ENCODE results near the gene COL20A1.

COL20A1 gene

DNA sequence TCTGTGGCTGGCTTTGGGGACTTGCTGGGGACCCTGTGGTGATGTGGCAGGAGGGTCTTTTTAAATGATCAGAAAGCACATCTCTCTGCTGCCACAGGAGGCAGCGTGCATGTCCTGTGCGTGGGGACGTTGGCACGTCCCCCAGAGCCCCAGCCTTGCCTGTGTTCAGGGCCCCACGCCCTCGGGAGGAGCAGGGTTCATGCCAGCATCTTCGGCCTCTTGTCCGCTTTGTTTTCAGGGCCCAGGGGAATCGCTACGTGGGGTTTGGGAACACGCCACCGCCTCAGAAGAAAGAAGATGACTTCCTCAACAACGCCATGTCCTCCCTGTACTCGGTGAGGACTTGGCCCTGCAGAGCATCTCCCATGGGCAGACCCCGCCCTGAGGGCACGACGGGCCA, 14.3 kb upstream of the COL20A1 start:
- peak overlapping the region in 5 of 11 experiments; percentile 7 to 39 (median 13); a peak in 5 of 22 replicates for H3K27ac ChIP-seq
- H4K20me1 ChIP-seq: peaks cover 50 to 100% (median 98%) of the 10 kb centered on the region in 11 experiments
- H3K9me3 ChIP-seq (replicated peaks in 1 of 11): no peaks in the 10 kb centered on the region
- peaks cover 63 to 79% (median 77%) of the 10 kb centered on the region in 10 experiments for H3K4me1 ChIP-seq
- no peak overlapping the region for H3K4me3 ChIP-seq
- H3K27me3 ChIP-seq: no peaks in the 10 kb centered on the region
- peaks cover 47 to 92% (median 80%) of the 10 kb centered on the region in 11 experiments for H3K36me3 ChIP-seq
- peak overlapping the region; percentile 13 to 98 (median 66); a peak in 19 of 22 replicates for H3K4me2 ChIP-seq
- TF ChIP-seq Cebpa-rat (IDR thresholded peaks at IDR 0.05): no peak
- peak overlapping the region in 9 of 11 experiments; percentile 4 to 47 (median 13); a peak in 8 of 22 replicates for H3K9ac ChIP-seq

DNA sequence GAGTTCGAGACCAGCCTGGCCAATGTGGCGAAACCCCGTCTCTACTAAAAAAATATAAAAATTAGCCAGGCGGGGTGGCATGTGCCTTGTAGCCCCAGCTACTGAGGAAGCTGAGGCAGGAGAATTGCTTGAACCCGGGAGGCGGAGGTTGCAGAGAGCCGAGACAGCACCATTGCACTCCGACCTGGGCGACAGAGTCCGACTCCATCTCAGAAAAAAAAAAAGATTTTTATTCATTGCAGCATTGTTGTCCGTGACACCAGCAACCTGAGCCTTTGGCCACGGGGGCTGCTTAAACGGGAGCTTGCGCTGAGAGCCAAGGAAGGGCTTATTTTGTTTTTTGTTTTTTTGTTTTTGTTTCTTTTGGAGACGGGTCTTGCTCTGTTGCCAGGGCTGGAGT, 13.1 kb upstream of the COL20A1 start:
- no peak overlapping the region for H3K27ac ChIP-seq
- H3K9me3 ChIP-seq (replicated peaks in 1 of 11): no peaks in the 10 kb centered on the region
- H3K9ac ChIP-seq: peak overlapping the region in 3 of 11 experiments; percentile 43 to 78 (median 51); a peak in 7 of 22 replicates
- TF ChIP-seq Cebpa-rat (IDR thresholded peaks at IDR 0.05): no peak
- H3K36me3 ChIP-seq: peaks cover 47 to 89% (median 80%) of the 10 kb centered on the region in 11 experiments
- H3K4me3 ChIP-seq: no peak overlapping the region
- H3K27me3 ChIP-seq: no peaks in the 10 kb centered on the region
- H4K20me1 ChIP-seq: peaks cover 39 to 100% (median 93%) of the 10 kb centered on the region in 11 experiments
- peaks cover 64 to 80% (median 78%) of the 10 kb centered on the region in 10 experiments for H3K4me1 ChIP-seq
- peak overlapping the region in 8 of 11 experiments; percentile 83 to 98 (median 93); a peak in 15 of 22 replicates for H3K4me2 ChIP-seq

DNA sequence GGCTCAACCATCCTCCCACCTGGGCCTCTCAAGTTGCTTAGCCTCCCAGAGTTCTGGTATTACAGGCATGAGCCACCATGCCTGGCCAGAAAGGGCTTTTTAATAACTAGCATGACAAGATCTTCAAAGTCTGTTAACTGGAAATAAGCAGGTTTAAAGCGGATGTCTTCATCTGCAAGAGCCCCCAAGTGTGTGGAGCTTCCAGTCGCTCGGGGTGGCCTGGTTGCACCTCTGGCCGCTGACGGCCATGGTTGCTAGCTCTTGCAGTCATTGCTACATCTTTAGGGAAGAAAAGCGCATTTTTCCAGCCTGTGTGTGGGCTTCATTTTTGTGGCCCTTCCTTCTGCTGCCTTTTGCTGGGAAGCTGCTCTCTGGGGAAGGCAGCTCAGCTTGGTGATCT, 12.6 kb upstream of the COL20A1 start:
- H3K9me3 ChIP-seq (replicated peaks in 1 of 11): no peaks in the 10 kb centered on the region
- TF ChIP-seq Cebpa-rat (IDR thresholded peaks at IDR 0.05): no peak
- H3K36me3 ChIP-seq: peaks cover 47 to 89% (median 77%) of the 10 kb centered on the region in 11 experiments
- peak overlapping the region in 9 of 11 experiments; percentile 83 to 98 (median 93); a peak in 18 of 22 replicates for H3K4me2 ChIP-seq
- H3K27ac ChIP-seq: no peak overlapping the region
- H3K9ac ChIP-seq: peak overlapping the region in 5 of 11 experiments; percentile 11 to 78 (median 51); a peak in 9 of 22 replicates
- H4K20me1 ChIP-seq: peaks cover 35 to 100% (median 90%) of the 10 kb centered on the region in 11 experiments
- H3K27me3 ChIP-seq: no peaks in the 10 kb centered on the region
- H3K4me1 ChIP-seq: peaks cover 66 to 82% (median 79%) of the 10 kb centered on the region in 10 experiments
- 0 out of 20 replicates have a peak overlapping the region, but pooled peaks of 1 of the 10 experiments have one; percentile 5 for H3K4me3 ChIP-seq

DNA sequence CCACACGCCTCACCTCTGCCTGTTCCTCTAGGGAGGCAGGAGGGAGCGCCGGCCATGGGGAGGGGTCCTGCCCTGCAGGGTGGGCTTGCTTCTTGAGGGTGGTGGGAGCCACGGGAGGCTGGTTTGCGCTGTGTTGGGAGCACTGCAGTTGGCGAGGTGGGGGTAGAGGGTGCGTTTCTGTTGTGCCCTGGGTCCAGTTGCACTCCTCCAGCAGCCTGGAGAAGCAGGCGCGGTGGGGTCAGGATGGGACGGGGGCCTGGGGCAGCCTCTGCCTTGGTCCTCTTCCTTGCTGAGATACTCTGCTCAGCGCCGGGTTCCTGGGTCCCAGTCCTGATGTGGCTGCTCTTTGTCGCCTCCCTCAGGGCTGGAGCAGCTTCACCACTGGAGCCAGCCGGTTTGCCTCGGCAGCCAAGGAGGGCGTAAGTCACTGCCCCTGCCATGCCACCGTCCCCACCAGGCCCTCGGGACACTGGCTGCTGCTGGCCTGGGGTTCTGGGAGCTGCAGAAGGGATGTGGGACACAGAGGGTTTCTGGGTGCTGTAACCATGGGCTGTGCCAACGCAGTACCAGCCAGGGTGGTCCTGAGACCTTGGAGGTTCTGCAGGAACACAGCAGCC, 11.9 kb upstream of the COL20A1 start:
- H3K27me3 ChIP-seq: no peaks in the 10 kb centered on the region
- peak overlapping the region in 6 of 11 experiments; percentile 22 to 78 (median 47); a peak in 9 of 22 replicates for H3K9ac ChIP-seq
- H3K36me3 ChIP-seq: peaks cover 46 to 89% (median 77%) of the 10 kb centered on the region in 11 experiments
- no peak for TF ChIP-seq Cebpa-rat (IDR thresholded peaks at IDR 0.05)
- 0 out of 20 replicates have a peak overlapping the region, but pooled peaks of 1 of the 10 experiments have one; percentile 5 for H3K4me3 ChIP-seq
- no peaks in the 10 kb centered on the region for H3K9me3 ChIP-seq (replicated peaks in 1 of 11)
- peak overlapping the region; percentile 10 to 98 (median 92); a peak in 20 of 22 replicates for H3K4me2 ChIP-seq
- peaks cover 33 to 100% (median 90%) of the 10 kb centered on the region in 11 experiments for H4K20me1 ChIP-seq
- peaks cover 72 to 89% (median 86%) of the 10 kb centered on the region in 10 experiments for H3K4me1 ChIP-seq
- peak overlapping the region in 2 of 11 experiments; percentile 23 to 34; a peak in 3 of 22 replicates for H3K27ac ChIP-seq

DNA sequence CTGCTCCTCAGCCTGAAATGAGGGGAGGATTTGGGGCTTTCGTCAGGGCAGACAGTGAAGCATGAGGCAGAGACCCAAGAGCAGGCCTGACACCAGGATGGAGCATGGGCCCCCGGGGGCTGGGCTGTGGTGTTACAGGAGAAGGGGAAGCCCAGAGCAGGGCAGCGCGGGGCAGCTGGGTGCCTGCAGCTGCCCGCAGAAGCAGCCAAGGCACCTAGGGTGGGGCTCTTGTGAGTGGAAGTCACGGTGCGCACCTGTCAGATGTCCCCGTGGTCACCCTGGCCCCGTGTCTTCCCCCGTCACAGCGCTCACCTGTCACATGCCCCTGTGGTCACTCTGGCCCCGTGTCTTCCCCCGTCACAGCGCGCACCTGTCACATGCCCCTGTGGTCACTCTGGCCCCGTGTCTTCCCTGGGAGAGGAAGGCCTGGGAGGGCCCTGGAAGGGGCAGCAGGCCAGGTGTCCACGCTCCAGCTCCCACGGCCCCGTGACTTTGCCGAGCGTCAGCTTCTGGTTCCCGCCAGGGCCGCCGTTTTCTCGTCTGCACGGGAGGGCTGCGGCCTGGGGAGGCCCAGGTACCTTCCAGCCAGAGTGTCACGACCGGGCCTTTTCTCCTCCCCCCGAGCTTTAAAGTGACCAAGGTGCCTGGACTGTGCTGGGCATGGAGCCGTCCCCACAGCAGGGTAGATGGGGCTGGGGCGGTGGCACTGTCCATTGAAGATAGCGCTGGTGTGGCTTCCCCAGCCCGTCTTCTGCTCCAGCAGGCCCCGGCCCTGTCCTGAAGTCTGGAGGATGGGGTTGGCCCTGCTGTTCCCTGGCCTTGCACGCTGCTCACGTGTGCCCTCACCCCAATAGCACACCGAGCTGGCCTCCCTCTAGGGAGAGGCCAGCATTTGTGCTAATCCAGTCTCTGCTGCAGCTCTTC, 11.0 kb upstream of the COL20A1 start:
- Histone ChIP-seq H3K9ac (peak overlapping the region in 5 of 11 experiments; percentile 22 to 78 (median 51); a peak in 7 of 22 replicates), H3K4me2 (peak overlapping the region; percentile 44 to 98 (median 92); a peak in 21 of 22 replicates), H3K9me3 (replicated peaks in 1 of 11) (no peaks in the 10 kb centered on the region), H3K27me3 (no peaks in the 10 kb centered on the region), H3K27ac (peak overlapping the region in 2 of 11 experiments; percentile 23 to 34; a peak in 3 of 22 replicates), H3K36me3 (peaks cover 44 to 87% (median 75%) of the 10 kb centered on the region in 11 experiments), H4K20me1 (peaks cover 27 to 100% (median 88%) of the 10 kb centered on the region in 11 experiments; a peak in 20 of 22 replicates), H3K4me1 (peaks cover 72 to 97% (median 96%) of the 10 kb centered on the region in 10 experiments), H3K4me3 (peak overlapping the region in 1 of 10 experiments; percentile 61; a peak in 1 of 20 replicates)
- no peak for TF ChIP-seq Cebpa-rat (IDR thresholded peaks at IDR 0.05)

DNA sequence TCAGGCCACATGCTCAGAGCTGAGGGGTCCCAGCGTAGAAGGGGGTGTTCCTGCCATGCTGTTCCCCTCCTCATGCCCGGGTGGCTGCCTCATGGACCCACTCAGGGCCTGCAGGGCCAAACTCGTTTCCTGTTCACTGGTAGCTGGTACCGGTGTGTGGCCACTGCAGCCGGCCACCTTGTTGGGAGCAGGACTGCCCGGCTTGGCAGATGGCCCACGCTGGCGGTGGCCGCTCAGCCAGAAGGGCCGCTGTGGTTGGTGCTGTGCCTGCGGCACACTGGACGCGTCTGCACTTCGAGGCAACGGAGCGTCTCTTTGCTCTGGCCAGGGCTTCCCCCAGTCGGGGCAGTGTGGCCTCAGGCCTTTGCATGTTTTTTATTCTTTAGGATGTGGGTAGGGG, 10.0 kb upstream of the COL20A1 start:
- H3K27ac ChIP-seq: peak overlapping the region in 3 of 11 experiments; percentile 4 to 79 (median 69); a peak in 3 of 22 replicates
- peak overlapping the region in 4 of 11 experiments; percentile 72 to 78 (median 76); a peak in 10 of 22 replicates for H3K9ac ChIP-seq
- no peak for TF ChIP-seq Cebpa-rat (IDR thresholded peaks at IDR 0.05)

DNA sequence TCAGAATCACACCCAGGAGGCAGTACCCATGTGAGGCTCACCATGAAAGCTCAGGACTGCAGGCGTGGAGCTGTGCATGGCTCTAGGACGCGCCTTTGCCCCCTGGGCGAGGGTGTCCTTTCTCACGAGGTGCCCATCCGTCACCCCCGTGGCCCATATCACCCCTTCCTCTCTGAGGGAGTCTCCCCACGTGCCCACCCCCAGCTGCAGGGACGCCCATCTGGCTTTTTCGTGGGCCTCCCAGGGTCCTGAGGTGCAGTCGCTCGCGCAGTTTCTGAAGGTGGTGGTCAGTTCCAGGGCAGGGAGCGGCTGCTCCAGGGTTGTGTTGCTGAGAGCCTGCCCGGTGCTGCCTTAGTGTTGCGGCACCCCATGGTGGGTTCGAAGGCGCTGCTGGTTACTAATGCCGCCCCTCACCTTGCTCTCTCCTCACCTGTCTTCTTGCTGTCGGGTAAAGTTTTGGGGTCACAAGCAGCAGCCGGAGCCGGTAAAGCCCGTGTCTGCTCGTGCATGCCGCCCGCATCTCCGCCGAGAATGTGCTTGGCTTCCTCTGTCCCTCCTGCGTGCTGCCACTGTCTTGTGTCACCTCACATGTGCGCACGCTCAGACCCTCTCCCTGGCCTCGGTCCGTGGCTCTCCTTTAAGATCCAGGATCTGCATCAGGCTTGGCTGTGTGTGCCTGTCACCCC, 9.4 kb upstream of the COL20A1 start:
- Histone ChIP-seq H3K4me3 (peak overlapping the region in 7 of 10 experiments; percentile 45 to 61 (median 53); a peak in 10 of 20 replicates), H3K4me2 (peak overlapping the region; percentile 62 to 98 (median 92)), H3K36me3 (peaks cover 44 to 87% (median 75%) of the 10 kb centered on the region in 11 experiments), H3K27ac (peak overlapping the region in 6 of 11 experiments; percentile 4 to 79 (median 70); a peak in 6 of 22 replicates), H3K4me1 (peaks cover 60 to 100% (median 96%) of the 10 kb centered on the region in 10 experiments), H4K20me1 (peaks cover 25 to 100% (median 79%) of the 10 kb centered on the region in 11 experiments; a peak in 20 of 22 replicates), H3K9me3 (replicated peaks in 1 of 11) (no peaks in the 10 kb centered on the region), H3K27me3 (no peaks in the 10 kb centered on the region), H3K9ac (peak overlapping the region in 8 of 11 experiments; percentile 35 to 78 (median 69); a peak in 15 of 22 replicates)
- no peak for TF ChIP-seq Cebpa-rat (IDR thresholded peaks at IDR 0.05)

More for the DNA sequence above, 10.0 kb upstream of the COL20A1 start:
- Histone ChIP-seq H3K36me3 (peaks cover 44 to 87% (median 75%) of the 10 kb centered on the region in 11 experiments), H4K20me1 (peaks cover 21 to 100% (median 81%) of the 10 kb centered on the region in 11 experiments; a peak in 20 of 22 replicates), H3K4me2 (peak overlapping the region; percentile 62 to 98 (median 92)), H3K27me3 (no peaks in the 10 kb centered on the region), H3K9me3 (replicated peaks in 1 of 11) (no peaks in the 10 kb centered on the region), H3K4me1 (peaks cover 65 to 100% (median 96%) of the 10 kb centered on the region in 10 experiments), H3K4me3 (peak overlapping the region in 2 of 10 experiments; percentile 52 to 61; a peak in 2 of 20 replicates)

Data from BLaER1 treated with 17β-estradiol and CSF1 and Interleukin-3, amounts not matched to agents 10 nM and 100 nM (cell line).